ENCODE data around the gene KIF16B. TPM values are rescaled to one million over a fixed set of nuclear protein-coding genes. Genes with fewer than 3 reads are reported as not detected.

The KIF16B gene
- total and polyA plus RNA-seq, 10 of the 15 experiments (the other 5 are each of a cell fraction or from before 2014, with no cell fraction given) = 0.21 to 5.2 (median 3.0) TPM

GRCh38 chr20:16612706-16613105, 39.5 kb upstream of the KIF16B start:
- WGBS (ENCODE audit: insufficient coverage, insufficient replicate concordance, low lambda C conversion rate, missing lambda C conversion rate) = 0% methylated on average over 2 of the region's 2 CpGs

More at GRCh38 chr20:16612706-16613105, 39.5 kb upstream of the KIF16B start:
- H3K27ac ChIP-seq (ENCODE audit: control insufficient read depth, insufficient read depth) = no peak overlapping the region
- no peak overlapping the region for H3K9ac ChIP-seq (ENCODE audit: control insufficient read depth, insufficient read depth, low read length)
- BruUV-seq (replicated peaks) = no TSS peak
- no peaks in the 10 kb centered on the region for H3K4me1 ChIP-seq (ENCODE audit: control insufficient read depth, insufficient read depth, low read length)
- H3K27me3 ChIP-seq (replicated peaks in 1 of 2; ENCODE audit: control insufficient read depth in 2 of 2, insufficient read depth in 2 of 2, low read length in 1 of 2) = no peaks in the 10 kb centered on the region
- no peaks in the 10 kb centered on the region for H4K20me1 ChIP-seq (ENCODE audit: control insufficient read depth, insufficient read depth)
- POLR2A ChIA-PET = interaction anchor here (1.3 kb wide), 1 partner anchor 38 kb away, joined by 4 read pairs; no protein-coding TSS in a partner anchor
- no peak for ATAC-seq
- no peak overlapping the region for H3K4me2 ChIP-seq (ENCODE audit: control insufficient read depth, insufficient read depth)
- SMC1A ChIA-PET (ENCODE audit: uncharacterized antibody, unreplicated experiment) = interaction anchor here (0.7 to 0.8 kb wide), 2 partner anchors 14 to 73 kb away, joined by 3 read pairs; no protein-coding TSS in a partner anchor
- TF ChIP-seq CREB1 (IDR thresholded peaks at IDR 0.05; ENCODE audit: low read depth) = no peak
- no peak for TF ChIP-seq KDM1A (IDR thresholded peaks at IDR 0.05; ENCODE audit: borderline replicate concordance)
- TF ChIP-seq SMAD1 (IDR thresholded peaks at IDR 0.05; ENCODE audit: low read depth, partially characterized antibody) = no peak
- no peak for TF ChIP-seq ETV6 (conservative IDR thresholded peaks at IDR 0.05 in 1 of 2, IDR thresholded peaks at IDR 0.05 in 1 of 2; ENCODE audit: borderline replicate concordance in 1 of 2, low read depth in 1 of 2)
- no peak for TF ChIP-seq USF1 (IDR thresholded peaks at IDR 0.05; ENCODE audit: borderline replicate concordance, extremely low read length, insufficient read depth, low read depth, low read length)
- TF ChIP-seq TBL1XR1 (IDR thresholded peaks at IDR 0.05; ENCODE audit: low read depth, low read length) = no peak
- no peak for TF ChIP-seq SRF (IDR thresholded peaks at IDR 0.05; ENCODE audit: low read depth in 2 of 2, low read length in 2 of 2)
- no peak for TF ChIP-seq ESRRA (IDR thresholded peaks at IDR 0.05; ENCODE audit: low read length)
- TF ChIP-seq MAX (IDR thresholded peaks at IDR 0.05; ENCODE audit: low read depth, low read length) = no peak
- no peak for TF ChIP-seq ZNF24 (IDR thresholded peaks at IDR 0.05)
- no peak for TF ChIP-seq USF2 (IDR thresholded peaks at IDR 0.05; ENCODE audit: borderline replicate concordance, low read depth, low read length)
- TF ChIP-seq TCF12 (IDR thresholded peaks at IDR 0.05; ENCODE audit: low read depth, low read length) = no peak
- DNase-seq (ENCODE audit: low read depth, low spot score) = no peak
- H3K79me2 ChIP-seq (ENCODE audit: control insufficient read depth, insufficient read depth, low read length) = no peaks in the 10 kb centered on the region
- no peak for FAIRE-seq
- intact Hi-C loops (cut with micrococcal nuclease; ENCODE audit: unreplicated experiment) = no loop called here
- RAD21 ChIA-PET (ENCODE audit: unreplicated experiment) = interaction anchor here (1.3 kb wide), 1 partner anchor 9 kb away, joined by 3 read pairs; no protein-coding TSS in a partner anchor
- no peaks in the 10 kb centered on the region for H3K36me3 ChIP-seq (ENCODE audit: control insufficient read depth in 2 of 2, insufficient read depth in 2 of 2, low read length in 1 of 2)
- CTCF ChIA-PET = no interaction called here
- no peak overlapping the region for H3K4me3 ChIP-seq
- in situ Hi-C loops (cut with MboI) = no loop called here
- H3K9me3 ChIP-seq (replicated peaks; ENCODE audit: control insufficient read depth, insufficient read depth, low read length) = no peaks in the 10 kb centered on the region; the same call in 2 of the 3 replicates
- H2AFZ ChIP-seq (ENCODE audit: control insufficient read depth, low read depth, low read length) = no peak overlapping the region

Data from GM12878 (cell line).